Suprapubic skin (tissue), 4 donors: Measurements from ENCODE around the gene CEACAM6. TPM values are rescaled to one million over a fixed set of nuclear protein-coding genes. Genes with fewer than 3 reads are reported as not detected.

Source experiments
- DNase-seq, 2 donors: peaks; one replicate each; pipeline ENCODE4 v3.0.0-alpha.2; 2019; ENCODE audit warnings: low spot score in 2 of 2
- H3K27ac ChIP-seq: fragments of 200-600 bp; sonication (generic); one replicate; pipeline ENCODE4 v1.5.1; 2019
- H3K27me3 ChIP-seq: fragments of 200-600 bp; sonication (generic); one replicate; pipeline ENCODE4 v1.5.1; 2019
- H3K36me3 ChIP-seq: fragments of 200-600 bp; sonication (generic); one replicate; pipeline ENCODE4 v1.5.1; 2019
- H3K4me1 ChIP-seq: fragments of 200-600 bp; sonication (generic); one replicate; pipeline ENCODE4 v1.5.1; 2019
- H3K4me3 ChIP-seq: fragments of 200-600 bp; sonication (generic); one replicate; pipeline ENCODE4 v1.5.1; 2019; ENCODE audit warnings: mild to moderate bottlenecking
- H3K9me3 ChIP-seq: fragments of 200-600 bp; sonication (generic); one replicate; pipeline ENCODE4 v1.5.1; 2019
- EP300 ChIP-seq: sonication (generic); formaldehyde crosslinking; IDR thresholded peaks from one replicate; pipeline ENCODE4 v1.6.1; 2017; ENCODE audit warnings: antibody characterized with exemption
- POLR2A ChIP-seq, 2 donors: fragments of 450-650 bp; IDR thresholded peaks; one replicate each; pipeline ENCODE4 v1.6.1; 2017; ENCODE audit warnings: antibody characterized with exemption in 2 of 2, mild to moderate bottlenecking in 2 of 2, moderate library complexity in 2 of 2
- POLR2AphosphoS5 ChIP-seq, 3 donors: sonication (generic); formaldehyde crosslinking; IDR thresholded peaks; one replicate each; pipeline ENCODE4 v1.6.1; 2017; ENCODE audit warnings: antibody characterized with exemption in 3 of 3
- WGBS: methylation state at CpG from one replicate; pipeline ENCODE4 v1.1.5; 2018; 5-methylcytosine and 5-hydroxymethylcytosine counted together
- total RNA-seq, 4 donors: library from RNA; depleted of rRNA; stranded (reverse); fragments of >200 nt; gene quantifications; one replicate each; pipeline ENCODE4 v1.1.0, GENCODE V29; 2016
- TF ChIP-seq, protein P1 (sequence below), 2 donors: fragments of 200-600 bp in 1 of 2; fragments of 450-650 bp in 1 of 2; sonication (generic) in 1 of 2; IDR thresholded peaks; one replicate each; pipeline ENCODE4 v1.5.1; 2016 to 2019; ENCODE audit warnings: antibody characterized with exemption in 2 of 2, mild to moderate bottlenecking in 1 of 2, moderate library complexity in 1 of 2

Gene CEACAM6
- total RNA-seq, 4 donors from 2014 or later, result 6.0 to 26.2 (median 16.8) TPM

GRCh38 chr19:41726493-41726892 is 28.8 kb upstream of the CEACAM6 start:
- TF ChIP-seq POLR2A (IDR thresholded peaks at IDR 0.05) (no peak), EP300 (no peak), POLR2AphosphoS5 (IDR thresholded peaks at IDR 0.05) (no peak)
- TF ChIP-seq, protein P1, sequence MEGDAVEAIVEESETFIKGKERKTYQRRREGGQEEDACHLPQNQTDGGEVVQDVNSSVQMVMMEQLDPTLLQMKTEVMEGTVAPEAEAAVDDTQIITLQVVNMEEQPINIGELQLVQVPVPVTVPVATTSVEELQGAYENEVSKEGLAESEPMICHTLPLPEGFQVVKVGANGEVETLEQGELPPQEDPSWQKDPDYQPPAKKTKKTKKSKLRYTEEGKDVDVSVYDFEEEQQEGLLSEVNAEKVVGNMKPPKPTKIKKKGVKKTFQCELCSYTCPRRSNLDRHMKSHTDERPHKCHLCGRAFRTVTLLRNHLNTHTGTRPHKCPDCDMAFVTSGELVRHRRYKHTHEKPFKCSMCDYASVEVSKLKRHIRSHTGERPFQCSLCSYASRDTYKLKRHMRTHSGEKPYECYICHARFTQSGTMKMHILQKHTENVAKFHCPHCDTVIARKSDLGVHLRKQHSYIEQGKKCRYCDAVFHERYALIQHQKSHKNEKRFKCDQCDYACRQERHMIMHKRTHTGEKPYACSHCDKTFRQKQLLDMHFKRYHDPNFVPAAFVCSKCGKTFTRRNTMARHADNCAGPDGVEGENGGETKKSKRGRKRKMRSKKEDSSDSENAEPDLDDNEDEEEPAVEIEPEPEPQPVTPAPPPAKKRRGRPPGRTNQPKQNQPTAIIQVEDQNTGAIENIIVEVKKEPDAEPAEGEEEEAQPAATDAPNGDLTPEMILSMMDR (IDR thresholded peaks at IDR 0.05), result no peak
- no peak for DNase-seq
- H3K27me3 ChIP-seq, result peaks cover 20% of the 10 kb centered on the region
- no peak overlapping the region for H3K27ac ChIP-seq
- no peak overlapping the region for H3K4me3 ChIP-seq
- H3K36me3 ChIP-seq, result no peaks in the 10 kb centered on the region
- WGBS, result 36% methylated on average over 5 of the region's 5 CpGs
- no peaks in the 10 kb centered on the region for H3K4me1 ChIP-seq
- no peaks in the 10 kb centered on the region for H3K9me3 ChIP-seq

DNA sequence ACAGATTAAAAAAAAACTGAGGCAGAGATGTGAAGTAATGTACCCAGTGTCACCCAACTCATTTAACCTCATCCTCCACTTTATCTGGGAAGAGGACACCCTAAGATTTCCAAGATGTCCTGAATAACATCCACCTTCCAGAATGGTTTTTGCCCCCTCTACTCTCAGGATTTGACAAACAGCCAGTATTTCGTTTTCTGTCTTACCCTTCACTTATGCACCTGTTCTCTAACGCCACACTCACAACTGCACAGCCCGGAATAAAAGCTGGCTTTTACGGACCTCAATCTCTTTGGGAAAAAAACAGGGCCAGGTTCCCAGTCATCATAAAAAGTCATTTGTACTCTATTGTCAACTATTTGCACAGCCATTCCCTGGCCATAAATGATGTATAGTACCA is 21.2 kb upstream of the CEACAM6 start:
- Histone ChIP-seq H3K36me3 (no peaks in the 10 kb centered on the region), H3K27me3 (peaks cover 29% of the 10 kb centered on the region), H3K4me1 (no peaks in the 10 kb centered on the region), H3K4me3 (no peak overlapping the region), H3K27ac (no peak overlapping the region), H3K9me3 (no peaks in the 10 kb centered on the region)
- WGBS, result 71% methylated on average over 4 of the region's 4 CpGs
- TF ChIP-seq POLR2AphosphoS5 (IDR thresholded peaks at IDR 0.05) (no peak), EP300 (no peak), POLR2A (IDR thresholded peaks at IDR 0.05) (no peak)
- TF ChIP-seq, protein P1 (IDR thresholded peaks at IDR 0.05), result no peak
- DNase-seq, result no peak

GRCh38 chr19:41734585-41734984 is 20.7 kb upstream of the CEACAM6 start:
- WGBS, result 62% methylated on average over 3 of the region's 3 CpGs
- no peak for DNase-seq

DNA sequence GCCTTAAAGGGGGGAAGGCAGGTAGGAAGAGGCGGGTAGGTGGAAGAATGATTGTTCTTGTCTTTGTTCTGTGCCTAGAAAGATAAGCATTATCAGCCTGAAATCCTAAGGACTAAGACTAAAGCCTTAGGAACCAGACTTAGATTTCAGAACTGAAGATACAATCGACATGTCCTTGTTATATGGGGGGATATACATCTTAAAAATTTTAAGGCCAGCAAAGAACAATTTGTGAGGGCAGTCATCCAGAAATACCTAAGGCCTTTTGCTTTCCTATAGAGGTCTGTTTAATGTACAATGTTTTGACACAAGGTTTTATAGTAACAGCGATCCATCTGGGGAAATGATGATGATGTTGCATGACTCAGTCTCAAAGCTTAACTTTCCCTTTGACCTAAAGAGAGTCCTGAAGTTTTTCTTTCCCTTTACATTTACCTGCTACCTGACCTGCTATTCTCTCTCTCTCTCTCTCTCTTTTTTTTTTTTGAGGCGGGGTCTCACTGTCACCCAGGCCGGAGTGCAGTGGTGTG is 20.2 kb upstream of the CEACAM6 start:
- DNase-seq, result no peak

More at GRCh38 chr19:41734585-41734984, 20.7 kb upstream of the CEACAM6 start:
- Histone ChIP-seq H3K27ac (no peak overlapping the region), H3K27me3 (peaks cover 32% of the 10 kb centered on the region), H3K4me3 (no peak overlapping the region), H3K4me1 (no peaks in the 10 kb centered on the region), H3K36me3 (no peaks in the 10 kb centered on the region), H3K9me3 (no peaks in the 10 kb centered on the region)
- no peak for TF ChIP-seq EP300
- TF ChIP-seq POLR2A (IDR thresholded peaks at IDR 0.05), result no peak
- TF ChIP-seq, protein P1 (IDR thresholded peaks at IDR 0.05), result no peak
- TF ChIP-seq POLR2AphosphoS5 (IDR thresholded peaks at IDR 0.05), result no peak

GRCh38 chr19:41739361-41739760 is 16.0 kb upstream of the CEACAM6 start:
- Histone ChIP-seq H3K36me3 (no peaks in the 10 kb centered on the region), H3K27ac (no peak overlapping the region), H3K4me1 (no peaks in the 10 kb centered on the region), H3K27me3 (peaks cover 17% of the 10 kb centered on the region), H3K9me3 (no peaks in the 10 kb centered on the region), H3K4me3 (no peak overlapping the region)
- DNase-seq, result no peak
- 46% methylated on average over 3 of the region's 3 CpGs for WGBS
- TF ChIP-seq POLR2A (IDR thresholded peaks at IDR 0.05) (no peak), POLR2AphosphoS5 (IDR thresholded peaks at IDR 0.05) (no peak), EP300 (no peak)
- TF ChIP-seq, protein P1 (IDR thresholded peaks at IDR 0.05), result no peak

More for the DNA sequence above, 20.2 kb upstream of the CEACAM6 start:
- H3K9me3 ChIP-seq, result no peaks in the 10 kb centered on the region
- no peaks in the 10 kb centered on the region for H3K36me3 ChIP-seq
- H3K27ac ChIP-seq, result no peak overlapping the region
- H3K4me1 ChIP-seq, result no peaks in the 10 kb centered on the region
- peaks cover 32% of the 10 kb centered on the region for H3K27me3 ChIP-seq
- TF ChIP-seq EP300, result no peak
- TF ChIP-seq, protein P1 (IDR thresholded peaks at IDR 0.05), result no peak
- TF ChIP-seq POLR2A (IDR thresholded peaks at IDR 0.05), result no peak
- TF ChIP-seq POLR2AphosphoS5 (IDR thresholded peaks at IDR 0.05), result no peak
- 80% methylated on average over 5 of the region's 5 CpGs for WGBS
- H3K4me3 ChIP-seq, result no peak overlapping the region
